ENCODE data around the gene PRKN. TPM values are rescaled to one million over a fixed set of nuclear protein-coding genes. Genes with fewer than 3 reads are reported as not detected.

PRKN gene
- total RNA-seq, 1 donor from 2014 or later = 2.8 TPM

DNA sequence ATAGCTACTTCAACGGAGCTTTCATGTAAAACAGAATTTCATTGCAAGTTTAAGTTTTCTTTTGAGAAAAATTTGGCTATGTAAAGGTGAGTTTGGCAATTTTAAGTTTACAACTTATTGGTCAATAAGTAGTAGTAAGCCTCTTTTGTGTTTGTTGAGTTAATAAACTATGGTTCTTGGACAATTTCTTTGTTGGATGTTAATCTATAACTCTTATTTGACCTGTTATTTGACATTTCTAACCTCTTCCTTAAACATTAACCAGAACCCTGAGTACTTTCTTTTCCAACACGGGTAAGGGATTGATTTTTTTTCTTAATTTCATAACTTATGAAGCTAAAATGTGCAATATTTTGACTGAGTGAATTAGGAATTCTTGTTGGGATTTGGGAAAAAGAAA, 354.4 kb downstream of the PRKN start:
- no peak for TF ChIP-seq EZH2 (IDR thresholded peaks at IDR 0.05)
- no peak for TF ChIP-seq EZH2phosphoT487 (IDR thresholded peaks at IDR 0.05)
- TF ChIP-seq, protein P1, sequence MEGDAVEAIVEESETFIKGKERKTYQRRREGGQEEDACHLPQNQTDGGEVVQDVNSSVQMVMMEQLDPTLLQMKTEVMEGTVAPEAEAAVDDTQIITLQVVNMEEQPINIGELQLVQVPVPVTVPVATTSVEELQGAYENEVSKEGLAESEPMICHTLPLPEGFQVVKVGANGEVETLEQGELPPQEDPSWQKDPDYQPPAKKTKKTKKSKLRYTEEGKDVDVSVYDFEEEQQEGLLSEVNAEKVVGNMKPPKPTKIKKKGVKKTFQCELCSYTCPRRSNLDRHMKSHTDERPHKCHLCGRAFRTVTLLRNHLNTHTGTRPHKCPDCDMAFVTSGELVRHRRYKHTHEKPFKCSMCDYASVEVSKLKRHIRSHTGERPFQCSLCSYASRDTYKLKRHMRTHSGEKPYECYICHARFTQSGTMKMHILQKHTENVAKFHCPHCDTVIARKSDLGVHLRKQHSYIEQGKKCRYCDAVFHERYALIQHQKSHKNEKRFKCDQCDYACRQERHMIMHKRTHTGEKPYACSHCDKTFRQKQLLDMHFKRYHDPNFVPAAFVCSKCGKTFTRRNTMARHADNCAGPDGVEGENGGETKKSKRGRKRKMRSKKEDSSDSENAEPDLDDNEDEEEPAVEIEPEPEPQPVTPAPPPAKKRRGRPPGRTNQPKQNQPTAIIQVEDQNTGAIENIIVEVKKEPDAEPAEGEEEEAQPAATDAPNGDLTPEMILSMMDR (IDR thresholded peaks at IDR 0.05) = no peak
- Histone ChIP-seq H2AFZ (replicated peaks) (no peak overlapping the region), H3K4me1 (peaks cover 5% of the 10 kb centered on the region), H3K9ac (no peak overlapping the region), H3K4me3 (no peak overlapping the region), H3K27me3 (no peaks in the 10 kb centered on the region), H3K79me2 (ENCODE audit: low read depth) (no peaks in the 10 kb centered on the region), H4K20me1 (ENCODE audit: low read depth) (no peaks in the 10 kb centered on the region), H3K36me3 (no peaks in the 10 kb centered on the region), H3K4me2 (no peak overlapping the region), H3F3A (ENCODE audit: low read depth) (no peaks in the 10 kb centered on the region), H3K9me3 (ENCODE audit: low read depth) (no peaks in the 10 kb centered on the region), H3K27ac (no peak overlapping the region)
- no peak overlapping the region for H3K27ac Mint-ChIP-seq
- H3K36me3 Mint-ChIP-seq = no peaks in the 10 kb centered on the region
- peaks cover 5% of the 10 kb centered on the region for H3K9me3 Mint-ChIP-seq
- DNase-seq (ENCODE audit: low spot score) = no peak
- peaks cover 2% of the 10 kb centered on the region for H3K27me3 Mint-ChIP-seq (ENCODE audit: insufficient read depth, low read depth)
- no peak overlapping the region for H3K4me3 Mint-ChIP-seq
- no peaks in the 10 kb centered on the region for H3K4me1 Mint-ChIP-seq

DNA sequence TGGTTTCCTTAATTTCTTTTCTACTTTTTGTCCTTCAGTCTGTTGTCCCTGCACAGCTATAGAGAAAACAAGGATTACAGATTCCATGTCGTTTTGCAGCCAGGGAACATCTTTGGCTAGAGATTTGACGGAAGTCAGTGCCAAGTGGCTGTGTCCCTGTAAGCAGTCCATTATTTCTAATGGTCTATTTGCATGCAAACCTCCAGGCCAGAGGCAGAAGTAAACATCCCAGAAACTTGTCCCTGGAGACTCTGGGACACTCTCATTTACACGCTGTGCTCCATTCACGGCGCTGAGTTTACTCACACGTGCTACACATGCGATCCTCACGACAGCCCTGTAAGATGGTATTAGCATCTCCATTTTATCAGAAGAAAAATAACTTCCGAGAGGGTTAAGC, 355.5 kb downstream of the PRKN start:
- Mint-ChIP-seq H3K36me3 (no peaks in the 10 kb centered on the region), H3K27ac (no peak overlapping the region), H3K4me3 (no peak overlapping the region), H3K27me3 (ENCODE audit: insufficient read depth, low read depth) (peaks cover 4% of the 10 kb centered on the region), H3K4me1 (no peaks in the 10 kb centered on the region), H3K9me3 (peaks cover 2% of the 10 kb centered on the region)
- no peak for TF ChIP-seq EZH2phosphoT487 (IDR thresholded peaks at IDR 0.05)
- TF ChIP-seq, protein P1 (IDR thresholded peaks at IDR 0.05) = no peak
- no peak for TF ChIP-seq EZH2 (IDR thresholded peaks at IDR 0.05)
- no peak overlapping the region for H3K9ac ChIP-seq
- H3K27ac ChIP-seq = no peak overlapping the region
- H3F3A ChIP-seq (ENCODE audit: low read depth) = no peaks in the 10 kb centered on the region
- no peak overlapping the region for H3K4me3 ChIP-seq
- H3K36me3 ChIP-seq = no peaks in the 10 kb centered on the region
- DNase-seq (ENCODE audit: low spot score) = no peak
- H2AFZ ChIP-seq (replicated peaks) = no peak overlapping the region
- H3K27me3 ChIP-seq = no peaks in the 10 kb centered on the region
- H3K79me2 ChIP-seq (ENCODE audit: low read depth) = no peaks in the 10 kb centered on the region
- peaks cover 5% of the 10 kb centered on the region for H3K4me1 ChIP-seq
- no peak overlapping the region for H3K4me2 ChIP-seq
- no peaks in the 10 kb centered on the region for H4K20me1 ChIP-seq (ENCODE audit: low read depth)
- no peaks in the 10 kb centered on the region for H3K9me3 ChIP-seq (ENCODE audit: low read depth)

DNA sequence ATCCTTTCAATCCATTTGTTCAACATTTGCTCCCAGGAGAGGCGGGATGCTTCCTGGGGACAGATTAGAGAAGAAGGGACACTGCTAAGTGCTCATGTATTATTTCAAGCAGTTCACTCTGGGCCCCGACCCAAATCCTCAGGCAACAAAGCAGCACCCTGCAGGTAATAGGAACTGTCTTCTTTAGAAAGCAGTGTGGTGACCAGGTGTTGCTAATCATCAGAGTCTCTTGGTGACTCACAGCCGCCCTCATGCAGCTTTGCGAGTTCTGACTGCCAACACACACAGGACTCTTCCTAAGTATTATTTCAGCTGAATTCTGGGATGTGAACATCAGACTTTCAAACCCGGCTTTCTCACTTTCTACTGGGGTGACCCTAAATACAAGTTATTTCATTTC, 356.4 kb downstream of the PRKN start:
- no peak overlapping the region for H3K4me2 ChIP-seq
- H3K4me1 ChIP-seq = peaks cover 5% of the 10 kb centered on the region
- DNase-seq (ENCODE audit: low spot score) = no peak
- H3K27me3 Mint-ChIP-seq (ENCODE audit: insufficient read depth, low read depth) = peaks cover 4% of the 10 kb centered on the region
- no peaks in the 10 kb centered on the region for H3K36me3 Mint-ChIP-seq
- no peaks in the 10 kb centered on the region for H3K9me3 ChIP-seq (ENCODE audit: low read depth)
- no peaks in the 10 kb centered on the region for H3K36me3 ChIP-seq
- no peak overlapping the region for H3K9ac ChIP-seq
- H3K27ac Mint-ChIP-seq = no peak overlapping the region
- no peaks in the 10 kb centered on the region for H4K20me1 ChIP-seq (ENCODE audit: low read depth)
- no peak overlapping the region for H3K27ac ChIP-seq
- no peak overlapping the region for H3K4me3 ChIP-seq
- no peaks in the 10 kb centered on the region for H3K4me1 Mint-ChIP-seq
- H3K4me3 Mint-ChIP-seq = no peak overlapping the region
- H3F3A ChIP-seq (ENCODE audit: low read depth) = no peaks in the 10 kb centered on the region
- peaks cover 2% of the 10 kb centered on the region for H3K9me3 Mint-ChIP-seq
- no peak overlapping the region for H2AFZ ChIP-seq (replicated peaks)
- TF ChIP-seq EZH2phosphoT487 (IDR thresholded peaks at IDR 0.05) (no peak), EZH2 (IDR thresholded peaks at IDR 0.05) (no peak)
- TF ChIP-seq, protein P1 (IDR thresholded peaks at IDR 0.05) = no peak
- no peaks in the 10 kb centered on the region for H3K79me2 ChIP-seq (ENCODE audit: low read depth)
- H3K27me3 ChIP-seq = no peaks in the 10 kb centered on the region

Data from neural progenitor cell (in vitro differentiated cells).